SK-N-SH (cell line): Measurements from ENCODE around the gene VRK2. TPM values are rescaled to one million over a fixed set of nuclear protein-coding genes. Genes with fewer than 3 reads are reported as not detected.

Experiments
- CTCF ChIA-PET: fragments of 300-600, 350-600 bp; formaldehyde crosslinking; extraction: SDS; loops from one replicate; lab custom pipeline; 2021; lab: Yijun Ruan, JAX
- POLR2A ChIA-PET: fragments of 350-600 bp; sonication (Branson Sonifier 250); formaldehyde crosslinking; extraction: SDS; loops from one replicate; lab custom pipeline; 2020; ENCODE audit warnings: antibody characterized with exemption, inconsistent platforms; lab: Yijun Ruan, JAX
- DNase-seq: peaks from one replicate; pipeline ENCODE4 v3.0.0; 2012
- H2AFZ ChIP-seq: fragments of 200-600 bp; sonication (generic); 2 replicates; pipeline ENCODE4 v1.8.1; 2016; ENCODE audit warnings: antibody characterized with exemption, mild to moderate bottlenecking, low read depth
- H3F3A ChIP-seq: fragments of 200-600 bp; sonication (generic); replicated peaks from 2 replicates; pipeline ENCODE3; 2016; ENCODE audit warnings: antibody characterized with exemption, mild to moderate bottlenecking; ENCODE audit not compliant: insufficient read depth
- H3K27ac ChIP-seq, 2 experiments: fragments of 200-500 bp in 1 of 2; fragments of 200-600 bp in 1 of 2; sonication (Bioruptor generic) in 1 of 2; sonication (generic), shearing (Covaris generic) in 1 of 2; 2 replicates each; pipeline versions ENCODE4 v1.5.1 to v1.6.1; 2014 to 2016; ENCODE audit warnings: low read depth in 2 of 2, inconsistent platforms in 1 of 2, low read length in 1 of 2, mild to moderate bottlenecking in 1 of 2, mixed read lengths in 1 of 2
- H3K27me3 ChIP-seq: fragments of 200-600 bp; sonication (generic), shearing (Covaris generic); 2 replicates; pipeline ENCODE4 v1.6.1; 2016; ENCODE audit warnings: mixed run types; ENCODE audit not compliant: insufficient read depth
- H3K36me3 ChIP-seq, 2 experiments: fragments of 200-500 bp in 1 of 2; fragments of 200-600 bp in 1 of 2; sonication (Bioruptor generic) in 1 of 2; sonication (generic) in 1 of 2; replicated peaks in 1 of 2; 2 replicates each; pipeline versions ENCODE3 to v1.5.1; 2014 to 2016; ENCODE audit warnings: low read length in 1 of 2, mild to moderate bottlenecking in 1 of 2; ENCODE audit not compliant: insufficient read depth in 2 of 2, control insufficient read depth in 1 of 2
- H3K4me1 ChIP-seq, 2 experiments: fragments of 200-500 bp in 1 of 2; fragments of 200-600 bp in 1 of 2; sonication (Bioruptor generic) in 1 of 2; sonication (generic), shearing (Covaris generic) in 1 of 2; 2 replicates each; pipeline versions ENCODE4 v1.5.1 to v1.6.1; 2014 to 2016; ENCODE audit warnings: low read depth in 1 of 2, low read length in 1 of 2, mixed run types in 1 of 2; ENCODE audit not compliant: insufficient read depth in 2 of 2, control insufficient read depth in 1 of 2
- H3K4me2 ChIP-seq: fragments of 200-600 bp; sonication (generic), shearing (Covaris generic); 2 replicates; pipeline ENCODE4 v1.6.1; 2017; ENCODE audit warnings: mixed run types
- H3K4me3 ChIP-seq, 2 experiments: fragments of 200-500 bp in 1 of 2; fragments of 200-600 bp in 1 of 2; sonication (Bioruptor generic) in 1 of 2; sonication (generic), shearing (Covaris generic) in 1 of 2; 2 replicates each; pipeline versions ENCODE4 v1.5.1 to v1.8.1; 2014 to 2016; ENCODE audit warnings: low read depth in 2 of 2, inconsistent platforms in 1 of 2, low read length in 1 of 2, mild to moderate bottlenecking in 1 of 2, mixed read lengths in 1 of 2, moderate library complexity in 1 of 2
- H3K79me2 ChIP-seq: fragments of 200-600 bp; sonication (generic); 2 replicates; pipeline ENCODE4 v1.8.1; 2017; ENCODE audit warnings: mild to moderate bottlenecking; ENCODE audit not compliant: insufficient read depth
- H3K9ac ChIP-seq: fragments of 200-600 bp; sonication (generic); 2 replicates; pipeline ENCODE4 v1.6.1; 2017; ENCODE audit warnings: mixed run types
- H3K9me2 ChIP-seq: fragments of 200-600 bp; sonication (generic); 2 replicates; pipeline ENCODE4 v1.6.1; 2017; ENCODE audit warnings: mixed run types
- H3K9me3 ChIP-seq: fragments of 200-600 bp; sonication (generic); 2 replicates; pipeline ENCODE4 v1.6.1; 2017; ENCODE audit warnings: mixed run types, mild to moderate bottlenecking, moderate library complexity
- H4K20me1 ChIP-seq: fragments of 200-600 bp; sonication (generic); 2 replicates; pipeline ENCODE4 v1.6.1; 2017; ENCODE audit warnings: mild to moderate bottlenecking, mixed run types; ENCODE audit not compliant: insufficient read depth
- FOSL2 ChIP-seq: IDR thresholded peaks from 2 replicates; pipeline ENCODE4 v1.4.0; 2012; ENCODE audit warnings: low read depth, mild to moderate bottlenecking, moderate library complexity, borderline replicate concordance
- FOXJ3 ChIP-seq: sonication (generic); formaldehyde crosslinking; IDR thresholded peaks from 2 replicates; pipeline ENCODE4 v1.5.1; 2020; ENCODE audit warnings: mild to moderate bottlenecking, missing genetic modification reagents
- JUND ChIP-seq: IDR thresholded peaks from 2 replicates; pipeline ENCODE4 v1.4.0; 2012
- MXI1 ChIP-seq: IDR thresholded peaks from 2 replicates; pipeline ENCODE4 v1.6.1; 2012; ENCODE audit warnings: mild to moderate bottlenecking, low read depth, low read length, improper control_type of control experiment
- POLR2AphosphoS5 ChIP-seq: IDR thresholded peaks from 2 replicates; pipeline ENCODE4 v1.6.1; 2012; ENCODE audit warnings: low read depth, low read length
- RAD21 ChIP-seq: IDR thresholded peaks from 2 replicates; pipeline ENCODE4 v1.6.1; 2012; ENCODE audit warnings: mild to moderate bottlenecking, low read length
- RCOR1 ChIP-seq: fragments of 150-350 bp; IDR thresholded peaks from 2 replicates; pipeline ENCODE4 v1.6.1; 2017; ENCODE audit warnings: antibody characterized with exemption, low read length
- REST ChIP-seq: IDR thresholded peaks from 2 replicates; pipeline ENCODE4 v1.6.1; 2012; ENCODE audit warnings: mild to moderate bottlenecking, low read depth, low read length, moderate library complexity
- SIN3A ChIP-seq: IDR thresholded peaks from 2 replicates; pipeline ENCODE4 v1.6.1; 2012; ENCODE audit warnings: low read depth, mild to moderate bottlenecking, low read length, moderate library complexity, borderline replicate concordance
- SMC3 ChIP-seq: IDR thresholded peaks from 2 replicates; pipeline ENCODE4 v1.6.1; 2012; ENCODE audit warnings: low read depth, low read length, improper control_type of control experiment
- TCF12 ChIP-seq: IDR thresholded peaks from 2 replicates; pipeline ENCODE4 v1.4.0; 2012
- TEAD4 ChIP-seq: IDR thresholded peaks from 2 replicates; pipeline ENCODE4 v1.4.0; 2012; ENCODE audit warnings: mild to moderate bottlenecking, borderline replicate concordance; ENCODE audit not compliant: insufficient read depth
- USF1 ChIP-seq: IDR thresholded peaks from 2 replicates; pipeline ENCODE4 v1.4.0; 2012; ENCODE audit warnings: low read depth, borderline replicate concordance
- WGBS: methylation state at CpG from one replicate; pipeline ENCODE4 v1.1.6; 2017; ENCODE audit warnings: low lambda C conversion rate; 5-methylcytosine and 5-hydroxymethylcytosine counted together
- polyA plus RNA-seq, 3 experiments: library from polyadenylated mRNA; depleted of rRNA; stranded (reverse); fragments of >200 nt; gene quantifications; 2 replicates each; pipeline ENCODE4 v1.2.3, GENCODE V29; 2012
- TF ChIP-seq, protein P1 (sequence below): IDR thresholded peaks from 2 replicates; pipeline ENCODE4; 2012

VRK2 gene
- polyA plus RNA-seq, 1 of the 3 experiments (the other 2 are of a cell fraction), result not detected

- Histone ChIP-seq H3K9me2 (no peaks in the 10 kb centered on the region), H3K4me2 (no peak overlapping the region), H4K20me1 (no peaks in the 10 kb centered on the region), H3K9me3 (no peaks in the 10 kb centered on the region), H3K79me2 (no peaks in the 10 kb centered on the region), H3K4me3 (no peak overlapping the region), H3F3A (peaks cover 22% of the 10 kb centered on the region), H3K27ac (no peak overlapping the region), H3K27me3 (no peaks in the 10 kb centered on the region), H3K9ac (no peak overlapping the region), H2AFZ (no peak overlapping the region), H3K4me1 (peaks cover 0 to 14% of the 10 kb centered on the region in 2 experiments; a peak in 1 of 4 replicates), H3K36me3 (no peaks in the 10 kb centered on the region)
- ChIA-PET CTCF (no interaction called here), POLR2A (no interaction called here)
- no peak for DNase-seq
- TF ChIP-seq JUND (no peak), TCF12 (no peak), USF1 (no peak), TEAD4 (no peak), FOXJ3 (CRISPR knock-in tag) (no peak), RAD21 (no peak), POLR2AphosphoS5 (no peak), SMC3 (no peak), SIN3A (no peak)
- TF ChIP-seq, protein P1, sequence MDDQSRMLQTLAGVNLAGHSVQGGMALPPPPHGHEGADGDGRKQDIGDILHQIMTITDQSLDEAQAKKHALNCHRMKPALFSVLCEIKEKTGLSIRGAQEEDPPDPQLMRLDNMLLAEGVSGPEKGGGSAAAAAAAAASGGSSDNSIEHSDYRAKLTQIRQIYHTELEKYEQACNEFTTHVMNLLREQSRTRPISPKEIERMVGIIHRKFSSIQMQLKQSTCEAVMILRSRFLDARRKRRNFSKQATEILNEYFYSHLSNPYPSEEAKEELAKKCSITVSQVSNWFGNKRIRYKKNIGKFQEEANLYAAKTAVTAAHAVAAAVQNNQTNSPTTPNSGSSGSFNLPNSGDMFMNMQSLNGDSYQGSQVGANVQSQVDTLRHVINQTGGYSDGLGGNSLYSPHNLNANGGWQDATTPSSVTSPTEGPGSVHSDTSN, result no peak
- 95% methylated on average over 3 of the region's 3 CpGs for WGBS
These were observed 2.5 kb upstream of the VRK2 start for GRCh38 chr2:58044145-58044544.

DNA sequence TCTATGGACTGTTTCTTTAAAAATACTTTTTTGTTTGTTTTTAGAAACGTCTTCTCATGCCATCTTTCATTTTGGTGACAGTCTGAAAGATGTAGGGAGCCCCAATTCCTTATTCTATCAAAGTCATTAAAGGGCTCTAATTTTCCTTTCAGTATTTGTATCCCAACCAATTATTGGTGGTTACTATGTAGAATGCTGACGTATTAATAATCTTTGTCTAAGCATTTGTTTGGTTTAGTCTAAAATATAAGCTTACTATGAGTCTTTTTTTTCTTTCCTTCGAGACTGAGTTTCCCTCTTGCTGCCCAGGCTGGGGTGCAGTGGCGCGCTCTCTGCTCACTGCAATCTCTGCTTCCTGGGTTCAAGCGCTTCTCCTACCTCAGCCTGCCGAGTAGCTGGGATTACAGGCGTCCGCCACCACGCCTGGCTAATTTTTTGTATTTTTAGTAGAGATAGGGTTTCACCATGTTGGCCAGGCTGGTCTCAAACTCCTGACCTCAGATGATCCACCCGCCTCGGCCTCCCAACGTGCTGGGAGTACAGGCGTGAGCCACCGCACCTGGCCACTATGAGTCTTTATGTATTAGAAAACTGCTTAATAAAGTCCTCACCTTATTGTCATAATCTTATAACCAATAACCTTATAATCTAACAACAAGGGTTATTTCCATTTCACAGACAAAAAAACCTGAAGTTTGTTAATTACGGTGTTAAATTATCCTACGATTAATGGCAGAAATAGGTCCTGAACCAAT, 849 bp upstream of the VRK2 start:
- Histone ChIP-seq H3F3A (peaks cover 18% of the 10 kb centered on the region), H3K4me1 (peaks cover 0 to 11% of the 10 kb centered on the region in 2 experiments; a peak in 1 of 4 replicates), H3K9me3 (no peaks in the 10 kb centered on the region), H3K36me3 (no peaks in the 10 kb centered on the region), H3K4me2 (no peak overlapping the region), H3K9ac (no peak overlapping the region), H3K27ac (no peak overlapping the region), H3K4me3 (no peak overlapping the region), H3K27me3 (no peaks in the 10 kb centered on the region), H4K20me1 (no peaks in the 10 kb centered on the region), H3K79me2 (no peaks in the 10 kb centered on the region), H2AFZ (no peak overlapping the region), H3K9me2 (no peaks in the 10 kb centered on the region)
- TF ChIP-seq TCF12 (no peak), FOSL2 (no peak), MXI1 (no peak), REST (no peak), RCOR1 (no peak), JUND (no peak)
- TF ChIP-seq, protein P1, result no peak
- WGBS, result 80% methylated on average over 17 of the region's 17 CpGs
- DNase-seq, result no peak
- ChIA-PET POLR2A (no interaction called here), CTCF (no interaction called here)
